Left renal pelvis (tissue), 4 donors: ENCODE data around the gene TYR. TPM values are rescaled to one million over a fixed set of nuclear protein-coding genes. Genes with fewer than 3 reads are reported as not detected.
"Not testable (repeated sequence)": the region's sequence is repeated elsewhere in the genome, so short reads cannot be mapped to it uniquely, and the experiment has no call there.

ENCODE experiments used
- DNase-seq, 4 donors: peaks; one replicate each; pipeline ENCODE4 v3.0.0-alpha.2; 2013; ENCODE audit warnings: low read depth in 4 of 4, low spot score in 3 of 4
- polyA plus RNA-seq, 4 donors: library from polyadenylated mRNA; unstranded; fragments of 120-200 nt; gene quantifications; one replicate each; pipeline ENCODE4 v1.2.1, GENCODE V29; 2013; ENCODE audit not compliant: insufficient read length in 4 of 4

TYR gene
- polyA plus RNA-seq = under 1 TPM in 1 of 4 donors, not detected in 3; 0.08 TPM

- no peak for DNase-seq
Observed at GRCh38 chr11:89177691-89178231, at the start of gene TYR. TYR (plus strand) TSS chr11:89177875; CDS start chr11:89177954, 79 bp downstream.

- DNase-seq = no peak
Observed at GRCh38 chr11:89136606-89137005, 41.1 kb upstream of the TYR start.

GRCh38 chr11:89147229-89147628 is 30.4 kb upstream of the TYR start:
- no peak for DNase-seq

GRCh38 chr11:89159974-89160373 is 17.7 kb upstream of the TYR start:
- no peak for DNase-seq

- no peak for DNase-seq
Observed at GRCh38 chr11:89161949-89162348, 15.7 kb upstream of the TYR start.

- DNase-seq = no peak
Observed at GRCh38 chr11:89163686-89164085, 14.0 kb upstream of the TYR start.

GRCh38 chr11:89168396-89168795 is 9.3 kb upstream of the TYR start:
- DNase-seq = no peak

GRCh38 chr11:89175796-89176195 is 1.9 kb upstream of the TYR start:
- no peak for DNase-seq

- DNase-seq = no peak
Observed at GRCh38 chr11:89176938-89177337, 737 bp upstream of the TYR start.

- no peak for DNase-seq
Observed at GRCh38 chr11:89181111-89181510, 3.4 kb downstream of the TYR start.

GRCh38 chr11:89182773-89183518 is 5.3 kb downstream of the TYR start:
- DNase-seq = no peak

GRCh38 chr11:89184021-89184420 is 6.3 kb downstream of the TYR start:
- no peak for DNase-seq

- no peak for DNase-seq
Observed at GRCh38 chr11:89189776-89190175, 12.1 kb downstream of the TYR start.

- no peak for DNase-seq
Observed at GRCh38 chr11:89201138-89201537, 23.5 kb downstream of the TYR start.

GRCh38 chr11:89203814-89204213 is 26.1 kb downstream of the TYR start:
- no peak for DNase-seq

GRCh38 chr11:89205378-89205777 is 27.7 kb downstream of the TYR start:
- DNase-seq = no peak

- DNase-seq = no peak
Observed at GRCh38 chr11:89220684-89221339, 43.1 kb downstream of the TYR start.

- no peak for DNase-seq
Observed at GRCh38 chr11:89235083-89235482, 57.4 kb downstream of the TYR start.

- no peak for DNase-seq
Observed at GRCh38 chr11:89235976-89236375, 58.3 kb downstream of the TYR start.

- DNase-seq = not testable (repeated sequence)
Observed at GRCh38 chr11:89247007-89247406, 69.3 kb downstream of the TYR start.

GRCh38 chr11:89249196-89249595 is 71.5 kb downstream of the TYR start:
- no peak for DNase-seq

- DNase-seq = not testable (repeated sequence)
Observed at GRCh38 chr11:89261483-89261882, 83.8 kb downstream of the TYR start.
